GM12864 (cell line): ENCODE results near the gene GADL1.

Experiments used
- DNase-seq: peaks from one replicate; pipeline ENCODE4 v3.0.0-alpha.2; 2011; ENCODE audit warnings: low read depth
- H3K4me3 ChIP-seq: 2 replicates; pipeline ENCODE4 v1.5.1; 2011; ENCODE audit warnings: mild to moderate bottlenecking, low read depth, low read length, control low read depth
- CTCF ChIP-seq: IDR thresholded peaks from 2 replicates; pipeline ENCODE4 v1.5.1; 2011; ENCODE audit warnings: low read depth, mild to moderate bottlenecking, moderate library complexity, low read length, control low read depth, inconsistent platforms; ENCODE audit errors: missing control alignments

The GADL1 gene

GRCh38 chr3:30733696-30734095, 160.8 kb downstream of the GADL1 start:
- DNase-seq: no peak
- no peak overlapping the region for H3K4me3 ChIP-seq

GRCh38 chr3:30733209-30733608, 161.3 kb downstream of the GADL1 start:
- H3K4me3 ChIP-seq: no peak overlapping the region
- DNase-seq: no peak
- TF ChIP-seq CTCF: no peak

More at GRCh38 chr3:30733696-30734095, 160.8 kb downstream of the GADL1 start:
- no peak for TF ChIP-seq CTCF

GRCh38 chr3:30730967-30731366, 163.5 kb downstream of the GADL1 start:
- DNase-seq: no peak
- no peak overlapping the region for H3K4me3 ChIP-seq
- TF ChIP-seq CTCF: no peak

- H3K4me3 ChIP-seq: no peak overlapping the region
- no peak for TF ChIP-seq CTCF
- DNase-seq: no peak
Observed at GRCh38 chr3:30729936-30730335, 164.5 kb downstream of the GADL1 start.

GRCh38 chr3:30729512-30729911, 164.9 kb downstream of the GADL1 start:
- no peak for TF ChIP-seq CTCF
- DNase-seq: no peak
- H3K4me3 ChIP-seq: no peak overlapping the region

GRCh38 chr3:30728143-30728542, 166.3 kb downstream of the GADL1 start:
- no peak for TF ChIP-seq CTCF
- DNase-seq: no peak
- no peak overlapping the region for H3K4me3 ChIP-seq

GRCh38 chr3:30724863-30725262, 169.6 kb downstream of the GADL1 start:
- DNase-seq: no peak
- H3K4me3 ChIP-seq: no peak overlapping the region
- TF ChIP-seq CTCF: no peak
